HG02943 (cell line): Measurements from ENCODE around the gene TAPBP.
"Not testable (repeated sequence)": the region's sequence is repeated elsewhere in the genome, so short reads cannot be mapped to it uniquely, and the experiment has no call there.

ENCODE experiments used
- ATAC-seq: cut with Tn5 transposase; IDR thresholded peaks from one replicate; pipeline ENCODE4 v1.9.1; 2021; ENCODE audit warnings: mild to moderate bottlenecking, low read depth, moderate library complexity; ENCODE audit not compliant: unreplicated experiment

Gene TAPBP

DNA sequence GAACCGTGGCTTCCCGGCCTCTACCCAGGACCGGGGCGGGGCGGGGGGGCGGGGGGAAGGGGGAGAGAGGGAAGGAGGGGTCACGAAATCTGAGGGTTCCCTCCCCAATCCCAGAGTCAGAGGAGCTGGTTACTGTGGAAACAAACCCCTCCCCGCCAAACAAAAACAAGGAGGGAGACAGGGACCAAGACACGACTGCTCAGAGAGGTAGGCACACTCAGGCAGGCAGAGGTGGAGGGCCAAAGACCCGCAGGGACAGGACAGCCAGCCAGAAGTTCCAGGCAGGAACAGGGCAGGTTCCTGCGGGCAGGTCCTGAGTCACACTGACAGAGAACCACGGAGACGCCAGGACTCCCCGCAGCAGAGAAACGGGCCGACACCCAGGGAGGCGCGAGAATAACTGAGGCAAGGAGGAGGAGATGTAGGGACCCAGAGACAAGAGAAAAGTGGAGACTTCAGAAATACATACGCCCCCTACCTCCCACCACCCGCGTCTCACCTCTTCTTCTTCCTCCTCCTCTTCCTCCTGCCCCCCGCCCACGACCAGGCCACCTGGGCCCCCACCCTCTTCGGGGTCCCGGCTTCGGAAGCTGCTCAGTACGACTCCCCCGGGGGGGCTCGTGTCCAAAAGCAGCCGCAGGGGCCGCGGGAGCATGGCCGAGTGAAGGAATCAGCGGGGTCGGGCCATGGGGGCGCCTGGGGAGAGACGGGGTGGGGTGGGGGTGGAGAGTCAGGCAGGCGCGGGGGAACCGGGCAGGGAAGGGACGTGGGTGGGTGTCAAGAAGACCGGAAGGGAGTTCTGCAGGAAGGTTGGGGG is 15.7 kb downstream of the TAPBP start:
- ATAC-seq = no peak

GRCh38 chr6:33297406-33297955 is 16.4 kb downstream of the TAPBP start:
- no peak for ATAC-seq

DNA sequence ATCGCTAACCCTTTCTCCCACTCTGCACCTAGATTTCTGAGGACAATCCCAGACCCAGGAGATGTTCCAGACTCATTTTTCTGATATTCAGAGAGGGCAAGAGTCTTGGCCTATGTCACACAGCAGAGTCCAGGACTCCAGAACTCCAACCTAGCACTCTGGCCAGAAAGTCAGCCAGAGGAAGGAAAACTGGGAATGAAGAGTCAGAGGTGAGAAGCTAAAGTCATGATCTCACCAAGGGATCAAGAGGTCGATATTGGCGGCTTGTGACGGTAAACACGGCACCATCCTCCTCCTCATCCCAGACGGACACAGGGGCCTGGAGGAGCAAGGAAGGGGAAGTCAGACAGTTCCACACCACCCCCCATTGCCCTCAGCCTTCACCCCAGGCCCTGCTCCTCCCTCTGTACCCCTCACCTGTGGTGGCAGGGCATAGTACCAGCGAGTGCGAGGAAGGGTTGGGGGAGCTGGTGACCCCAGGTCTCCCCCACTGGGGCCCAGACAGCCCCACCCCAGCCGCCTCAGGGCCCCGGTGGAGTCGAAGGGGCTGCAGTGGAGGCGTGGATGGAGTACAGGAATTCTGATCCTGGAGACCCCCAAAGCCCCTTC is 17.0 kb downstream of the TAPBP start:
- ATAC-seq = no peak

GRCh38 chr6:33295621-33296369 is 18.1 kb downstream of the TAPBP start:
- ATAC-seq = no peak

GRCh38 chr6:33294086-33294823 is 19.6 kb downstream of the TAPBP start:
- no peak for ATAC-seq

GRCh38 chr6:33292996-33293682 is 20.7 kb downstream of the TAPBP start:
- ATAC-seq = no peak

DNA sequence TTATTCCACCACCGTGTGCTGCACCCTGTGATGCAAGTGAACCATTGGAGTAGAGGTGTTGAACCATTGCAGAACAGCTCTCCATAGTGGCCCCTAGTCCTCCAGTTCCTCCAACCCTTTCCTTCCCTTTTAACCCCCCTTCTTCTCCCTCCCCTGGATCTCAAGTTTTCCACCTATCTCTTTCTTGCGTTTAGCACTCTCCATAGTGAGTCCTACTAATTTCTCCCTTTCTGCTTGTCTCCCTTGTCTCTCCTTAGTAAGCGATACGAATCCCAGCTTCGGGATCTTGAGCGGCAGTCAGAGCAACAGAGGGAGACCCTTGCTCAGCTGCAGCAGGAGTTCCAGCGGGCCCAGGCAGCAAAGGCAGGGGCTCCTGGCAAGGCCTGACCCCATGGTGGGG is 23.4 kb downstream of the TAPBP start:
- ATAC-seq = no peak

DNA sequence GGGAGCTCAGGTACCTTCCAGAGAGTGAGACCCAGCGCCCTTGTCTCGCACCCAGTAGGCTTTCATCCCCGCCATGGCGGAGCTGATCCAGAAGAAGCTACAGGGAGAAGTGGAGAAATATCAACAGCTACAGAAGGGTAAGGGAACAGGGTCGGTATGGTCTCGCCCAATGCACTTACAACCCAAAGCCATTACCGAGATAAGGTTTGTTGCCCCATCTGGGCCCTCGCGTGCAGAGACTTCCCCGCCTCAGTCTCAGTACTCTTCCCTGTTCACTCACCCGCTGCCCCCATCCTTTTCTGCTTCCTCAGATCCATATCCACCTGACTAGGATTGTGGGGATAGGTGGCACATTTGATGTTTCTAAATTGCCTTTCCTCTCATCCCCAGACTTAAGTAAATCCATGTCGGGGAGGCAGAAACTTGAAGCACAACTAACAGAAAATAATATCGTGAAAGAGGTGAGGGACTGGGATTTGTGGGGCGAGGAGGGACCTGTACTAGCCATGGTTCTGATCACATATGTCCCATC is 24.0 kb downstream of the TAPBP start:
- peak; percentile 5 for ATAC-seq

DNA sequence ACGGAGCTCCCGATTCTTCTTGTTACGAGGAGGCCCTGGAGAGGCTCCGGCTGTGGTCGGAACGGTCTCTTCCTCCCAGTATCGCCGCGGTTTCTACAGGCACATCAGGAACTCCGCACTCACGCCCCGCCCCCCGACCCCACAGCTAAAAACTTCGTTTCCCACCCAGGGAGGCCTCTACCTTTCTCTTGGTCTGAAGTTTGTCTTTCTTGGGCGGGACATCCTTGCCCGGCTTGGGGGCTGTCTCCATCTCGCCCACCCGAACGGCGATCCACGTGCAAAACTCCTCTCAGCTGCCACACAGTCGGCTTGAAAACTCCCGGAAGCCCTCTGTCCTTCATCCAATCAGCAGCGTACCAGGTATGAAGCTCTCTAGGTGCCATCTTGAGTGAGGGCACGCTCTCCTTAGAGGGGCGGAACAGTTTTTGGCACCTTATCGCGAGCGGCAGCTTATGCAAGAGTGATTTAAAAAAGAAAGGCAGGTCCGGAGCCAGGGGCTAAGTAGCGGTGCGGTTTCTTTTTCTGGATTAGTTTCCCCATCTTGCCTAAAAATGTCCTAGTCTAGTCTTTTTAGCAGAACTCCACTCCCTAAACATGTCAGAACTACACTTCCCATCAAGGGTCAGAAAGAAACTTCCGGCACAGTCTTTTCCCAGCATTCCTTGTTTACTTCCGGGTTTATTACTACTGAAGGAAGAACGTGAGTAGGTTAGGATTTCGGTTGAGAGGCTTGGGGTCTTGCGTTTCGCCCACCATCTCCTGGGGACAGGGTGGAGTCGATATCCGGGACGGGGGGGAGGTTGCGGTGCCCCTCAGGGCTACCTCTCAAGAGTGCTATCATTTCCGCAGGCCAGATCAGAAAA is 24.7 kb downstream of the TAPBP start, which contains the start of the genes PFDN6 and WDR46:
Gene PFDN6 (plus strand): TSS at position 681 of the 863 bp plus-strand sequence. CDS start 256 bp downstream, outside the sequence.
Gene WDR46 (minus strand): TSS at position 319 of the 863 bp plus-strand sequence. CDS start 69 bp downstream, at position 250.
- peak; percentile 80 for ATAC-seq

DNA sequence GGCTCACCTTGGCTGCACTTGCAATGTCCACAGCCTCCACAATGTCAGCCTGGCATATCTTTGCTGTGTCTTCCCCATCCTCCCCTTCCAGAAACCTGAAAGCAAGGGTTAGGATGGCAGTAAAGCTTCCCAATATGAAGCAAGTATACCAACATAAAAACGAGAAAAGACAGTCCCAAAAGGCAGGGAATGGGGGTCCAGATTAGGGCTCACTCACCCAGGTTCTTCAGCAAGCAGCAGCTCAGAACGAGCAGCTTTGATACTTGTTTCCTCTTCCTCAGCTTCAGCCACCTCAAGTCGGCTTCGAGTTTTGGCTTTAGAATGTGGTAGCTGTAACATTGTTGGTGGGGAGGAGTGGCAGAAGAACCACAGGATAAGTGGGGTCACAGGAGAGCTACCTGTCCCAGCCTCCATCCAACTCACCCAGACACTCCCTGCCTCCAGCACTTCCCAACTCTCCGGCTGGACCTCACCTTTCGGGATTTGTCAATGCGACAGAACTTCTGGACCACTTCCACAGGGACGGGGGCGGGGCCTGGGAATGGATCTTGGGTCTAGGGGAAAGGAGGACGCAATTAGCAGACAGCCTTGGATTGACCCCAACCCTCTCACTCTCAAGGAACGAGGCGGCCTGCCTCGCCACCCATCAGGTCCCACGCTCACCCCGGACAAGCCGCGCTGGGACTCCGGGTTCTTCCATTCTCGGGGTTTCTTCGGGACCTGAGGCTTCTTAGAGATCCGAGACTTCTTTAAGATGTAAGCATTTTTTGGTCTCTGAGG is 25.5 kb downstream of the TAPBP start:
- ATAC-seq = no peak

DNA sequence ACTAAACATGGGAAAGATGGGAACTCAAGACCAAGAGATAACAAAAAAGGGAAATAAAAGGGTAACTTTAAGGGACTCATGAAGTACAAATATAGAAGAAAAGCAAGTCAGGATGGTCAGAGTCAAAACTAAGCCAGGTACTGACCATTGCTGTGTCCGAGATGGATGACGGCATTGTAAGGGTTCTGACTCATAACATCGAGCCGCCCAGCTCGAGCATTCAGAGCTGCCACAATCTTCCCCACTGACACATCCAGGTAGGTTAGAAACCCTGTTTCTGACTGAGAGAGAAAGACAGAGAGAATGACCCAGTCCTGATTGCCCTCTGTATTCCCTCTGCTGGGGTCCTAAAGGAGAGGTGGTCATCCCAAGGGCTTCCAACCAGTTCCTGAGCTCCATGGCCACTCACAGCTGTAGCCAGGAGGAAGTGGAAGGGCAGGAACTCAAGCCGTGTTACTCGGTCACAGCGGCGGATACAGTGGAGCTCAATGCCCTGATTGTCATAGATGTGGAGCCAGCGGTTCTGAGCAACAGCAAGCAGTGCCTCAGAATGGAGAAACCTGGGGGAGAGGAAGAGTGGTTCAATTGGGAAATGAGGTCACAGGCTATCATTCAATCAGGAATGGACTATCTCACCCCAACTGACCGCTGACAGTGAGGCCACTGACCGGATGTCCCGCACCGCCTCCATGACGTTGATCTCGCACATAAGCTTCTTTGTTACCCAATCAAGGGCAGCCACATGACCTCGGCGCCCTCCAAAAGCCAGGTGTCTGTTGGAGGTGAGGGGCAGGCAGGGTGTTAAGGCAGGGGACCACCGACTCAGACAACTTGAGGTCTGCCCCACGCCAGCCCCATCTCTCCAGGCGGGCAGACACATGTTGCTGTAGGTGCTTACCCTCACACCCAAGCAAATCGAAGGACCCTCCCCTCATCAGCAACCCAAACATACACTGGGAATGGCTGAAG is 26.6 kb downstream of the TAPBP start:
- ATAC-seq = no peak

- ATAC-seq = not testable (repeated sequence)
Measured at GRCh38 chr6:33285214-33285613, 28.7 kb downstream of the TAPBP start.

DNA sequence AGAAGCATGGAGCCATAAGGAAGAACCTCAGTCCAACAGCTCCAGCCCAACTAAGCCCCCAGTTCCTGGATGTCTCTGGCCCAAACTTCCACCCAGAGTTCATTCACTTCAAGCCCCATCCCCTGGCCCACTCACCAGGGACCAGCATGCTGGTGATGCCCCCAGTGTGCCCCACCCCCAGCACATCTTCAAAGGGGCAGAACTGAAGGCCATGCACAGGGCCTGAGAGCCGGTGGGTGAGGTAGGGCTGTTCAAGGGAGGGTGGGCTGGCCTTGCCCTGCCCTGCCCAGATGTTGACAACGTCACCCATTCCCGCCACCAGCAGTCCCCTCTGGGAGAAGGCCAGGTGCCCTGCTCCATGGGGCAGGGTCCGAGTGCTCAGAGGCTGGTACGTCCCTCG is 33.3 kb downstream of the TAPBP start:
- ATAC-seq = no peak

GRCh38 chr6:33279971-33280511 is 33.8 kb downstream of the TAPBP start:
- ATAC-seq = no peak

DNA sequence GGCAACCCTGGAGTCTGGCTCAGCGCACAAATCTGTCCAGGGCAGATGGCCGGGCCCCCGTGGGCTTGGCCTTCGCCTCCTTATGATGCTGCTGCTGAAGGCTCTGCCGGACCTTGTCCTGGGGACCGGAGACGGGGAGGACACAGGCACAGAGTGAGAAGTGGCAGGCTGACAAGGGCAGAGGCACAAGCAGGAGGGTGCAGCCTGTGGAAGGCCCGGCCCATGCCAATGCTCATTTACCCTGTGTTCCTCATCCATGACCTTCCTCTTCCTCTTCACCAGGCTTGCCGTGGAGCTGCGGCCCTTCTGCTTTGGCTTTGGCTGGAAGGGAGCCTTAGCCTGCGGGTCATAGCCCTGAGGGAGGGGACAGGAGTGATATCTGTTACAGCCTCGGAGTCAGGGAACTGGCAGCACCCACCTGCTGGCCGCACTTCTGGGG is 34.6 kb downstream of the TAPBP start:
- no peak for ATAC-seq

GRCh38 chr6:33278810-33279209 is 35.1 kb downstream of the TAPBP start:
- ATAC-seq = no peak
